Measurements from ENCODE around the gene SH2D3C.
A peak's percentile ranks its signal among the peaks of the same experiment; 100 is the strongest.

The SH2D3C gene

DNA sequence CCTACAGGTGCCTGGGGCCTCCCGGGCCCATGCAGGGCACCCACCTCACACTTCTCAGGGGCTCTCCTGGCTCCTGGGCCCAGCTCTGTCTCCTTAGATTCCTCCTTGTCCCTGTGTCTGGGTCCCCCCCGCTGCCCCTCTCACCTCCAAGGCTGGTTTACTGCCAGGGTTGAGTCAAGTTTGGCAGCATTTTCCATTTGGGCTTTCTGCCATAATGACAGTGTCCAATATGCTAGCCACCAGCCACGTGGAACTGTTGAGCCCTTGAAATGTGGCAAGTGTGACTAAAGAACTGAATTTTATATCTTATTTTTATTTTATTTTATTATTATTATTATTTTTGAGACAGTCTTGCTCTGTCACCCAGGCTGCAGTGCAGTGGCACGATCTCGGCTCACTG, 60.7 kb downstream of the SH2D3C start:
- no peak for DNase-seq (ENCODE audit: low read depth in 2 of 2)

DNA sequence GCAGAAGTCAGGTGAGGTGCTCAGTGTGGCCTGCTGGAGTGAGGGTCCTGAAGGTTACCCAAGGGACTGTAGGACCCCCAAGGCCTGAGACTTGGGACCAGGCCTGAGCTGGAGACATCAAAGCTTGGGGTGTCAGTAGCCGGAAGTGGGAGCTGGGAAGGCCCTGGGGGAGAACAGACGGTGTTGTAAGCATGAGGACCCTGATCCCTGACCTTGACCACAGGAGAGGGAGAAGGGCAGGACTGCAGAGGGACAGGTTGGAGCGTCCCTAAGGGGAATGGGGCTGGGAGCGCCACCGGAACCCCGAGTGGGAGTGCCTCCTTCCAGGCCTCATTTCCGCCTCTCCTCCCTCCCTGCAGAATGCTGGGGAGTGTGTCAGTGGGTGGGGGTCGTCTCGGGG, 62.1 kb downstream of the SH2D3C start:
- no peak for DNase-seq (ENCODE audit: low read depth in 2 of 2)

DNA sequence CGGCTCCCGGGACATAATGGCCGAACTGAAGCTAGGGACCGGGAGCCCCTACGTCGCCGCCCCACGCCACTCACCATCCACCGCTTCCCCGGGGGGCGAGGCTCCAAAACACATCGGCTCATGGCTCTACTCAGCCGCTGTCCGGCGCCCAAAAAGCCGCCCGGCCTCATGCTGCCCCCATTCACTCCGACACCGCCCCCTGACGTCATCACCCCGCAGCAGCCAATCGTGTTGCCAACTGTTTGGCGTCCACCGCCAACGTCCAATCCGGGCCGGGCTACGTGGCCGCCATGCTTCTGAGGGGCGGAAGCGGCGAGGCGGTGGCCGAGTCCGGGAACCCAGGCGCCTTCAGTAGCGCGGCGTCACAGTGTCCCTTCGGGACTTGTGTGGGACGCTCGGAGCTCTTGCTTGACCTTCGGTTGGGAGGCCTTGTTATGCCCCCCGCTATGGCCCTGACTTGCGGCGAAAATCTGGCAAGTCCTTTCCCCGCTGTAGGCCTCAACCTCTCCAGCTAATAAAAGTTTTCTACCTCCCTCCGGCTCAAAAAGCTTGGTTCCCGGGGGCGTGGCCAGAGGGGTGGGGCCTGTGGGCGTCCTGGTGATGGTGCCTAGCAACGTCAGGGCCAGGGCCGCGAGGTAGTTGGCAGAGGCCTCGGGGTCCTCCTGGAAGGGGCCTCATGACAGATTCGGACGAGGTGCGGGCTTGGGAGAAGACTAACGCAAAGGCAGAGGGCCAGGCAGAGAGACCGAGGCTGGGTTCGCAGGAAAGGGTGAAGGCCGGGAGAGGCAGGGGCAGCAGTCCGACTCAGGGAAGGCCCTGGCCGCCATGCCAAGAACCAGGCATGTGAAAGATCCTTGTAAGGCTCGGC, 62.8 kb downstream of the SH2D3C start, which contains the start of the genes PTRH1 and TTC16:
Gene PTRH1 (minus strand): TSS at position 194 of the 868 bp plus-strand sequence. CDS start 24 bp downstream, at position 170.
Gene TTC16 (plus strand): TSS at position 610 of the 868 bp plus-strand sequence. CDS start 67 bp downstream, at position 677.
- peak; percentile 93 to 94 for DNase-seq (ENCODE audit: low read depth in 2 of 2)

DNA sequence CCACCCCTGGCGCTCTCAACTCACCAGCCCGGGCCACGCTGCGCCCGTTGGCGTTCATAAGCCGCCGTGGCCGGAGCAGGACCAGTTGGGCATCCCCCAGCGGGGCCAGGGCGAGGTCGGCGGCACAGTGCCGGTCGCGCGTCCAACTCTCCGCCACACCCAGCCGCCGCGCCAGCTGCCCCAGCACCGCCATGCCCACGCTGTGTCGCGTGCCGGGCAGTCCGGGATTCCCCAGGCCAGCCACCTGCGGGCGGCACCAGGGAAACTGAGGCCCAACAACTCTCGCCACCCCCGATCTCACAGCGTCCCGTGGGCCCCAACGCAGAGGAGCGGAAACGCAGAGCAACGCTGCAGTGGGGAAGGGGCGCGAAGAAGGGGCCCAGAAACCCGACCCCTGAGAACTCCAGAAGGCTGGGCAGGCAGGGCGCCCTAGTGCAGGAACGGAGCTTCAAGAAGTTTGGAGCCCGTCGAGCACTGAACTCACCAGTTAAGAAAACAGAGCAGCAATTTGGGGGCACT, 63.5 kb downstream of the SH2D3C start:
- no peak for DNase-seq (ENCODE audit: low read depth in 2 of 2)

DNA sequence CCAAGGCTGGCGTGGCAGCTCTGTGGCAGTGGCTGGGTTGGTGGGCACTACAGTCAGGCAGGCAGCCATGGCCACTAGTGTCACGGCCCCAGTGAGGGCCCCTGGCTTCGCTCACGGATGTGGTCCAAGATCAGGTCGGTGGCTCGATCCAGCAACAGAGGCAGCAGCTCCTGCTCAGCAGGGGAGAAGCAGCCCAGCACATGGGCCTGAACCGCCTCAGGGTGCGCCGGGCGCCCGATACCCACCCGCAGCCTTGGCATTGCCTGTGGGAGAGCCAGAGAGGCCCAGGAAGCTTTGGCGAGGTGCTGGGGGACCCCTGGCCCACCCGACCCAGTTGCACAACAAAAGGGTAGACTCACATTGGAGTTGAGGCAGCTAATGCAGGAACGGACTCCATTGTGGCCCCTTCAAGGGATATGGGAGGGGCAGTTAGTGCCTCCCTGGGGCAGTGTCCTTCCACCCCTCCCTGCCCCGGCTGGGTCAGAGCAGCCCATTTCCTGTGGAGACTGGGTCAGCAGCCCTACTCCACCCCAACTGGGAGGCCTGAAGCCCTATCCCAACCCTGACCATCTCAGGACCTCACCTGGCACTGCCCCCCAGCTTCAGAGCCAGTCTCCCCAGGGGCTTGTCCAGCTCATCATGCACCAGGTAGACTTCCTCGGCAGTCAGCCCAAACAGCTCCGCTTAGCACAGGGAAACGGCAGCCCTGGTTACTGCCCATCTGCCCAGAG, 64.3 kb downstream of the SH2D3C start:
- no peak for DNase-seq (ENCODE audit: low read depth in 2 of 2)

DNA sequence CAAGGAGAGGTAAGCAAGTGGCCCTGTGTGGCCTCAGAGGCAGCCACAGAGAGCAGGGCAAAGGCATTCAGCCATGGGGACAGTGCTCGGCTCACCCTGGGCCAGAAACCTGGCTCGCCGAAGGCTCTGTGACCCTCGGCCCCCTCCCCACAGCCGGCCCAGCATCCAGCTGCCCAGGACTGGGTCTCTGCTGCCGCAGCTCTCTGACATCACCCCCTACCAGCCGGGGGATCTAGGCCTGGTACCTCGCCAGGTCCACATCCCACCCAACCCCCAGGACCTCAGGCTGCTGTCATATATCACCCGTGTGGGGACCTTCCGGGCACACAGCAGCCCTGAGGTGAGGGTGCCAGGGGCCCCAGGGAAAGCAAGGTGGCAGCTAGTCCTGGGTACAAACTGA, 65.6 kb downstream of the SH2D3C start:
- no peak for DNase-seq (ENCODE audit: low read depth in 2 of 2)

DNA sequence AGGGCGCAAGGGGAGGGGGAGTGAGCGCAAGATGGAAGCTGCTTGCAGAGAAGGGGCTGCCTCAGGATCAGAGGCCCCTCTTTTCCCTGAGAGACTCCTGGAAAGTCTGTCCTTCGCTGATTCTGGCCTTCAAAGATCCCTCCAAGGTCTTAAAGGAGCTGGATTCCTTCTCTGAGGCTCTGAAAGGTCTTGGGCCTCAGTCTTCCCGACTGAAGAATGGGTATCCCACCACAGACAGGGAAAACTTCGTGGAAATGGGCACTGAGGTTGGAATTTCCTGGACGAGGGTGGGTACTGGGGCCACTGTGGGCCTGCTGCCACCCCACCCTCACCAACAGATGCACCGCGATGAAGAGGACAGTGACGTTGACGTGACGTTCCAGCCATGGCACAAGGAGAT, 66.1 kb downstream of the SH2D3C start:
- no peak for DNase-seq (ENCODE audit: low read depth in 2 of 2)

DNA sequence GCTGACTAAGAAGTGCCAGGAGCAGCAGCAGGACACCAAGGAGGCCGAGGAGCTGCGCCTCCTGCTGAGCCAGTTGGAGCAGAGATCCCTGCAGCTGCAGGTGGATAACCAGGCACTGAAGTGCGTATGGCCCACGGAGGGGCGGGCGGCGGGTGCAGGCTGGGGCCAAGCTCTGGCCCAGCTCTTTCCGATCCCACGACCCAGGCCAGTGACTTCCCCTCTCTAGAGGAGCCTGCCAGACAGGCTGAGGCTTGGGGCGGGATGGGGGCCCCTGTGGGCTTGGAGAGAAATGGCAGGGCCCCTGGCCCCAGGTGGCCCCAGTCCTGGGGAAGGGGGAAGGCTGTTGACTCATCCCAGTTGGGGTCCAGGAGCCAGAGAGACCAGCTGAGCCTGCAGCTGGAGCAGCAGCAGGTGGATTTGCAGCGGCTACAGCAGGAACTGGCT, 66.6 kb downstream of the SH2D3C start:
- DNase-seq (ENCODE audit: low read depth in 2 of 2): no peak

DNA sequence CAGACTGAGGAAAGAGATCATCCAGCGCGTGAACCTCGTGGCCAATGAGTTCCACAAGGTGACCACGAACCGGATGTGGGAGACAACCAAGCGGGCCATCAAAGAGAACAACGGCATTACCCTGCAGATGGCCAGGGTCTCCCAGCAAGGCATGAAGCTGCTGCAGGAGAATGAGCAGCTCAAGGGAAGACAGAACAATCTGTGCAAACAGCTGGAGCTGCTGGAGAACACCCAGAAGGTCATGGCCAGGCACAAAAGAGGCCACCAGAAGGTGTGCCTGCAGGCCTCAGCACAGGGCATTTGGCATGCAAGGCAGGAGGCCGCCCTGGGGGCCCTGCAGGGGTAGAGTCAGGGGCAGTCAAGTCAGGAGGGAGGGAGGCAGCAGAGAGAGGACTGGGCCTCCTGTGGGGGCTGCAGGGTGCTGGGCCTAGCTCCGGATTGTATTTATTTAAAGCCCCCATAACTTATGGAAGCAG, 67.2 kb downstream of the SH2D3C start:
- no peak for DNase-seq (ENCODE audit: low read depth in 2 of 2)

DNA sequence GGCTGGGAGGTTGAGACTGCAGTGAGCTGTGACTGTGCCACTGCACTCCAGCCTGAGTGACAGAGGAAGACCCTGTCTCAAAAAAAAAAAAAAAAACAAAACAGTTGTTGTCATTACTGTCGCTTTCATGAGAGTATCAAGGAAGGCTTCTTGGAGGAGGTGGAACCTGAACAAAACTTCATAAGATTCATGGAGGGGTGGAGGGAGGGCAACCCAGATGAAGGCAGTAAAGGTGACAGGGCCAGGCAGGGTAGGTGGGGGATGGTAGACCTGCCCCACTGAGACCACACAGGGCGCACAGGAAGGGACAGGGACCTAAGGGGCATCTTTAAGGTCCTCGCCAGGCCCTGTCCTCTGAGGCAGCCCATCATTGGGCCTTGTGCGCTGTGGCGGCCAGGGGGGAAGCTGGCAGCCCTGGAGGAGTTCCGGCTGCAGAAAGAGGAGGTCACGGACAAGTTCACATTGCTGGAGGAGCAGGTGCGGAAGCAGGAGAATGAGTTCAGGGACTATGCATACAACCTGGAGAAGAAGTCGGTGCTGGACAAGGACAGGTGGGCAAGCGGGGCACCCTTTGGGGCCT, 68.2 kb downstream of the SH2D3C start:
- no peak for DNase-seq (ENCODE audit: low read depth in 2 of 2)

DNA sequence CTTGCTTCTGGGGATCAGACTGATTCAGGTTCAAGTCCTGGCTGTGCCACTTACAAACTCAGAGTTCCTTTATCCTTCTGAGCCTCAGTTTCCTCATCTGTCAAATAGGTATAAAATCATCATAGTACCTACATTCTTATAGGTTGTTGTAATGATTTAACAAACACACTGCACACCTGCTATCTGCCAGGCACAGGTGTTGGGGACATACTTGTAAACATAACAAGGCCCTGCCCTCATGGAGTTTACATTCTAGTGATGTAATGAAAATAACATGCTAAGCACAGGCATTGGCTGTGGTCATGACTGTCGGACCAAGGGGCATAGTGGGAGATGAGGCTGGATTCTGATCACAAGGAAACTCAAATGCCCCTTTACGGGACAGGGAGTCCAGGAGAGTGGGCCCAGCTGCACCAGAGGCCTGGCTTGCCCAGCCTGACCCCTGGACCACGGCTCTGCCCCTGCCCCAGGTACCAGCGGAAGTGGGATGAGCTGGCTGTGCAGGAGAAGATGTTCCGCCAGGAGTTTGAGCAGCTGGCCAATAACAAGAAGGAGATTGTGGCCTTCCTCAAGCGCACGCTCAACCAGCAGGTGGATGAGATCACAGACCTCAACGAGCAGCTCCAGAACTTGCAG, 69.4 kb downstream of the SH2D3C start:
- DNase-seq (ENCODE audit: low read depth in 2 of 2): no peak

DNA sequence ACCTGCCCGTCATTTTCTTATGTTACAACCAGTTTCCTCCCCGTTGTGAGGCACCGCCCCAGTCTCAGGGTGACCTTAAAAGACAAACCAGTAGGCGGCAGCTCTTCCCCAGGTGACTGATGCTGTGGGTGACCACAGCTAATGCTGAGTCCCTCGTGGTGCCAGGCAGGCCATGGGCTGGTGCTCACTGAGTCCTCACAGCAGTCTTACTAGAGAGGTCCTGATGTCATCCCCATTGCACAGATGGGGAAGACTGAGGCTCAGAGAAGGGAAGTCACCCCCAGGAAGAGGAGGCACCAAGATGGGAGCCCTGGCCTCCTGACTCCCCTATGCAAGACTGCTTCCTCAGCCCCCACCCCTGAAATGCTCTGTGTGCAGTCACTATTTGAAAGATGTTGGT, 70.7 kb downstream of the SH2D3C start:
- peak; percentile 7 to 24 for DNase-seq (ENCODE audit: low read depth in 2 of 2)

DNA sequence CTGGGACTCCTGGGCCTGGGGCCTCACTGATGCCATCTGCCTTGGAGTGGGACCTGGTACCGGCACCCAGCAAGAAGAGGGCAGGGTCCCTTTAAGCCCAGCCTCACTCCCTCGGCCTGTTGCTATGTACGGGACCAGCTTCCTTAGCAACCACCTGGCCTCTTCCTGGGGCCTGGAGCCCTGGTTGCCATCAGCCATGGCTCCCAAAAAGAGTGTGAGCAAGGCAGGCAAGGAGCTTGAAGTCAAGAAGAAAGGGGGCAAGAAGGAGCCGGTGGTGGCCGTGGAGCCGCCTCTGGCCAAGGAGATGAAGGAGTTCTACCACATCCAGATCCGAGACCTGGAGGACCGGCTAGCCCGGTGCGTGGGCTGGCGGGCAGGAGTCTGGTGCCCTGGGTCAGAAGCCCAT, 71.6 kb downstream of the SH2D3C start, which contains the start of gene CFAP157:
Gene CFAP157 (plus strand): TSS at position 153 of the 406 bp plus-strand sequence. CDS start 44 bp downstream, at position 197.
- no peak for DNase-seq (ENCODE audit: low read depth in 2 of 2)

DNA sequence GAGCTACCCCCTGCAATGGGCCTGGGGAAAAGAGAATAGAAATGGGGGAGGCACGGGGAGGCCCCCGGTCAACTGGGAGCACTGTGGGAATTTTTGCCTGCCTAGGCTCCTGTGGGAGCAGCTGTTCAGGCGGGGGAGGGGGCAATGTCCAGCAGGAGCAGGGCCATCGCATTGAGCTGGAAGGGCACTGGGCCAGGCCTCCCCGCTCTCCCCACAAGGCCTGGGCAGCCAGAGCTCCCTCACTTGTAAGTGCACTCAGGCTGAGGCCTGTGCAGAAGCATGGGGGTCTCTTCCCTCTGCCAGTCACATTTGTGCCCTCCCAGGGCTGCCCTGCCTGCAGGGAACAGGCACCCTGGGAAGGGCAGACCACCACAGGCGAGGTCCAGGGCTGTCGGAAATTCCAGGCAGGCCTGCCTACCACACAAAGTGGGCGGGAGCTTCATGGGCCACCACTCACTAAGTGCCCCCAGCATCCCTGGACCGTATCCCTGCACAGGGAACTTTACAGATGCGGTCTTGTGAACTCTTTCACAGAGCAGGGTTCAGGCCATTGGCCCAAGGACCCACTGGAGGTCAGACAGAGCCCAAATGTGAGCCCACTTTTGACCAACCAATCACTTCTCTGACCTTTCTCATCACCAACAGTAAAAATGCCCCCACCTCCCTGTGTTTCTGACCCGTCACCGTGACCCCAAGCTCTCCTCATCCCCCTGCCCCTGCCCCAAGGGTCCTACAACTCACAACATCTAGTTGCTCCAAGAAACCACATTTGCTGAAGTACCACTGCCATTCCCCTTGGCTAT, 72.7 kb downstream of the SH2D3C start:
- no peak for DNase-seq (ENCODE audit: low read depth in 2 of 2)

DNA sequence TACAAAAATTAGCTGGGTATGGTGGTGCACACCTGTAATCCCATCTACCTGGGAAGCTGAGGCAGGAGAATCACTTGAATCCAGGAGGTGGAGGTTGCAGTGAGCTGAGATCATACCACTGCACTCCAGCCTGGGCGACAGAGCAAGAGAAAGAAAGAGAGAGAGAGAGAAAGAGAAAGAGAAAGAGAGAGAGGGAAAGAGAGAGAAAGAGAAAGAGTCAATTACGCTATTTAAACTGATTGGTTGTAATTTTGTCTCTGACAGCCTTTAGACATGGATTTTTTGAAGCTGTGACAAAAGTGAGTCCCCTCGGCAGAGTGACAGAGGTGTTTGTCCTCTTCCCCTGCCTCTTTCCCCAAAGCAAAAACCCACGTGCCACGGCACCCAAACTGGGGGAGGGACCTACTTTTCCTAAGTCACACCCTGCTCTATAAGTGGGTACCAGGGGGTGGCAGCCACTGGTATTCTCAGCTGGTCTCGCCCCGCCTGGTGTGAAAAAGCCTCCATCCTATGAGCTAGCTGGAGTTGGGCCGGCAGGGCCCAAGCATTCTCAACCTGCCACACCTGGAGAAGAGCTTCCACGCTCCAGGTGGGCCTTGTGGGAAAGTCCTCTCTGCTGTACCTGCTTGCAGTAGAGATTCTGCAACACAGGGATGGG, 75.0 kb downstream of the SH2D3C start:
- no peak for DNase-seq (ENCODE audit: low read depth in 2 of 2)

DNA sequence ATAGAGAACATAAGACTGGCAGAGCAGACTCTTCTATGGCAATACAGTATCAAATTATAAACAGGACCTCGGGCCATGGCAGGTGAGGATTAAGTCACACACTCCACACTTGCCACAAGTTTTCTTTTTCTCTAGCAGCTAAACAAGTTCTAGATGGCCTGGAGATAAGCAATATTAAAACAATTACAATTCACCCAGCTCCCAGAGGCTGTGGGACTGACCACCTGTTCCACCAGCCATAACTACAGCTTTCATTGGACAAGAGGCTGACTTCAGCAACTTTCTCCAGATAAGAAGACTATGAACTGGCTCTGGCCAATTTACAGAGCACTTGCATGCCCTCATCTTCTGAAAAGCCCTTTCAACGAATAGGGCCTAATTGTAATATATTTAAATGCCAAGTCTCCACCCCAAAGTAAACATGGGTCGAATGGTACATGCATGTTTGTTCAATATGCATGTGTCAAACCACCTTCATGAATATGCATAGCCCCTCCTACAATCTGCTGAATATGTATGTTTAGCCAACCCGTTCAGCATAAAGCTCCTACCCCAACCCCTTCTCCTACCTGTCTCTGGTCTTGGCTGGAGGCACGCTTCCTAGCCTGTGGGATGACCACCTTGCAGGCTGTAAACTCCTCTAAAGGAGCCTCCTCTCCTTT, 77.7 kb downstream of the SH2D3C start:
- no peak for DNase-seq (ENCODE audit: low read depth in 2 of 2)

DNA sequence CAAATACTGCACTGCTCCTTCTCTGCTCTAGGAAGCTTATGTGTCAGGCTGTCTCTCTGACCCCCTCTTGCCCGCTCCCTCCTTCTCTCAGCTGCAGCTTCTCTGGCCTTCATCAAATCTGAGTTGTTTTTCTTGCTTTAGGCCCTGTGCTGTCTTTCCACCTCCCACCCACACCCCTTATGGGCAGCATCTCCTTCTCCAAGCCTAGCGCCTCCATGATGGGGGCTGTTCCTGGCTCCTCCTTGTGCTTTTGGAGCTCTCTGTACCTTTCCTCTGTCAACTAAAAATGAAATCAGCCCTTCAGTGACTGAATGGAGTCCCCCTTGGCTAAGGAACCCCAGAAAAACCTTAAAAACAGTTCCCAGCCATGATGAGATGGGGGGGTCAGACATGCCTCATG, 78.3 kb downstream of the SH2D3C start:
- no peak for DNase-seq (ENCODE audit: low read depth in 2 of 2)

DNA sequence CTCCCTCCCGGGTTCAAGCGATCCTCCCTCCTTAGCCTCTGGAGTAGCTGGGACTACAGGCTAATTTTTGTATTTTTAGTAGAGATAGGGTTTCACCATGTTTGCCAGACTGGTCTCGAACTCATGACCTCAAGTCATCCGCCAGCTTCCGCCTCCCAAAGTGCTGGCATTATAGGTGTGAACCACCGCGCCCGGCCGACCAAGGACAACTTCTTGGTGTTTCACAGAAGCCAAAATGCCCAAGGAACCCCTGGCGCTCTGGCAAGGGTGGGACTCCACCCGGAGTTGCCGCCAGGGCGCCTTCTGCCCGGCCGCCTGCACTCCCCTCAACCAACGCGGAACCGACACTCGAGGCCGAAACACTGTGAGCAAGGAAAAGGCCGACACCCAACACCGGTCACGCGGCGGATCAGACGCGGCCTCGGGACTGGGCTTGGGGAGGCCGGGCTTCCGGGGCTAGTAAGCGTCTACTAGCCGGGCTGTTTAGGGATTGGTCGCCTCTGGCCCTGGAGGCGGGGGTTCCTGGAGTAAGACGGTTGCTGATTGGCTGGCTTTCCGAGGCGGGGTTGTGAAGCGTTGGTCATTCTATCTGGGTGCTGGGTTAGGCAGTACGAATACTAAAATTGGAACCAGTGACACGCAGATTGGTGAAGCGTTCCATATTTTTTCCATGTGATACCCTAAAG, 79.3 kb downstream of the SH2D3C start:
- DNase-seq (ENCODE audit: low read depth in 2 of 2): peak; percentile 66 to 79

DNA sequence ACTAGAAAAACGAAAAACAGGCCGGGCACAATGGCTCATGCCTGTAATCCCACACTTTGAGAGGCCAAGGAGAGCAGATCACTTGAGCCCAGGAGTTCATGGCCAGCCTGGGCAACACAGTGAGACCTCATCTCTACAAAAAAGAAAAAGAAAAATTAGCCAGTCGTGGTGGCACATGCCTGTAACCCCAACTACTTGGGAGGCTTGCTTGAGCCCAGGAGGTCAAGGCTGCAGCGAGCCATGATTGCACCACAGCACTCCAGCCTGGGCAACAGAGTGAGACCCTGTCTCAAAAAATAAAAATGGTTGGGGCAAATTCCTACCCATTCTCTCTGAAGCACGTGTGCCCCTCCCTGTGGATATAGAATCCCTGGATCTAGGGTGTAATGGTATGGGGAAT, 80.1 kb downstream of the SH2D3C start:
- DNase-seq (ENCODE audit: low read depth in 2 of 2): no peak

Measured in activated CD8-positive, alpha-beta memory T cell treated with anti-CD3 and anti-CD28 coated beads for 4 hours (primary cell).